HG02981 (cell line): ENCODE measurements around the gene COX6B2.

Experiments
- ATAC-seq: cut with Tn5 transposase; IDR thresholded peaks from one replicate; pipeline ENCODE4 v1.9.1; 2021; ENCODE audit warnings: mild to moderate bottlenecking, moderate library complexity; ENCODE audit not compliant: unreplicated experiment

Gene COX6B2

GRCh38 chr19:55362990-55363716 is 8.6 kb upstream of the COX6B2 start, which contains the start of gene GARIN5B:
GARIN5B (minus strand) TSS chr19:55363260; CDS start chr19:55363066, 194 bp downstream.
- no peak for ATAC-seq

- no peak for ATAC-seq
Measured at GRCh38 chr19:55362174-55362989, 7.9 kb upstream of the COX6B2 start.

- no peak for ATAC-seq
Measured at GRCh38 chr19:55360902-55361301, 6.4 kb upstream of the COX6B2 start.

GRCh38 chr19:55358943-55359908 is 4.7 kb upstream of the COX6B2 start:
- no peak for ATAC-seq

- no peak for ATAC-seq
Measured at GRCh38 chr19:55358493-55358892, 4.0 kb upstream of the COX6B2 start.

- ATAC-seq, result no peak
Measured at GRCh38 chr19:55355213-55355821, 798 bp upstream of the COX6B2 start.

- ATAC-seq, result no peak
Measured at GRCh38 chr19:55353803-55354697, 469 bp downstream of the COX6B2 start.

GRCh38 chr19:55353356-55353802 is 1.1 kb downstream of the COX6B2 start:
- no peak for ATAC-seq

- no peak for ATAC-seq
Measured at GRCh38 chr19:55352549-55353145, 1.9 kb downstream of the COX6B2 start.

- ATAC-seq, result no peak
Measured at GRCh38 chr19:55352040-55352439, 2.5 kb downstream of the COX6B2 start.

GRCh38 chr19:55350620-55351315 is 3.8 kb downstream of the COX6B2 start:
- ATAC-seq, result no peak

GRCh38 chr19:55348317-55349034 is 6.0 kb downstream of the COX6B2 start:
- ATAC-seq, result no peak

GRCh38 chr19:55347442-55348009 is 7.0 kb downstream of the COX6B2 start:
- no peak for ATAC-seq

GRCh38 chr19:55346725-55347441 is 7.6 kb downstream of the COX6B2 start:
- no peak for ATAC-seq

- no peak for ATAC-seq
Measured at GRCh38 chr19:55345818-55346724, 8.4 kb downstream of the COX6B2 start.
